DMS114 treated with DMSO at 0.1 percent for 48 hours (cell line): ENCODE data around the gene ACBD4.

Experiments used
- DNase-seq: peaks from one replicate; lab custom pipeline; 2025; ENCODE audit not compliant: unreplicated experiment; lab: John Stamatoyannopoulos, UW

ACBD4 gene

GRCh38 chr17:45149669-45150664, 14.5 kb downstream of the ACBD4 start:
- DNase-seq, result peak; percentile 58

- peak; percentile 47 for DNase-seq
These were observed 15.7 kb downstream of the ACBD4 start for GRCh38 chr17:45150911-45151809.

- no peak for DNase-seq
These were observed 19.5 kb downstream of the ACBD4 start for GRCh38 chr17:45155029-45155428.

- DNase-seq, result no peak
These were observed 20.0 kb downstream of the ACBD4 start for GRCh38 chr17:45155483-45155882.

- DNase-seq, result no peak
These were observed 20.8 kb downstream of the ACBD4 start for GRCh38 chr17:45156242-45156641.

- DNase-seq, result no peak
These were observed 25.2 kb downstream of the ACBD4 start for GRCh38 chr17:45160447-45161287.

GRCh38 chr17:45161288-45162024, 26.0 kb downstream of the ACBD4 start, which contains the start of gene HEXIM2:
TSS of gene HEXIM2 (plus strand) at chr17:45161875. CDS start at chr17:45162794, 919 bp downstream.
- peak; percentile 99 for DNase-seq

- no peak for DNase-seq
These were observed 26.7 kb downstream of the ACBD4 start for GRCh38 chr17:45162025-45162687.

GRCh38 chr17:45164734-45165269, 29.3 kb downstream of the ACBD4 start:
- DNase-seq, result no peak

GRCh38 chr17:45168991-45169752, 33.7 kb downstream of the ACBD4 start:
- DNase-seq, result no peak

- DNase-seq, result no peak
These were observed 34.9 kb downstream of the ACBD4 start for GRCh38 chr17:45170280-45170930.

- DNase-seq, result no peak
These were observed 35.4 kb downstream of the ACBD4 start for GRCh38 chr17:45170931-45171337.

- no peak for DNase-seq
These were observed 36.1 kb downstream of the ACBD4 start for GRCh38 chr17:45171338-45172231.

- DNase-seq, result no peak
These were observed 36.7 kb downstream of the ACBD4 start for GRCh38 chr17:45172232-45172540.

GRCh38 chr17:45172541-45173286, 37.2 kb downstream of the ACBD4 start:
- DNase-seq, result no peak

GRCh38 chr17:45175759-45176115, 40.2 kb downstream of the ACBD4 start:
- no peak for DNase-seq
